Activated T-helper 2 cell treated with anti-CD3 and anti-CD28 coated beads, Interferon-gamma antibody, Interleukin-2, Interleukin-4, amounts not matched to agents 10 μg/mL and 5 μg/mL and 100 μg/mL, durations not matched to agents 14 hours and 24 hours and 36 hours (primary cell): ENCODE measurements around the gene GPR4. TPM values are rescaled to one million over a fixed set of nuclear protein-coding genes. Genes with fewer than 3 reads are reported as not detected.

Experiments used
- DNase-seq: peaks from one replicate; pipeline ENCODE4 v3.0.0; 2021; ENCODE audit warnings: low spot score
- H3K27ac Mint-ChIP-seq: one replicate; pipeline ENCODE4 v1.8.0; 2021; ENCODE audit warnings: mixed read lengths
- H3K27me3 Mint-ChIP-seq: one replicate; pipeline ENCODE4 v1.8.0; 2021; ENCODE audit warnings: low read depth, mixed read lengths
- H3K36me3 Mint-ChIP-seq: one replicate; pipeline ENCODE4 v1.8.0; 2021; ENCODE audit warnings: low read depth, mixed read lengths
- H3K4me1 Mint-ChIP-seq: one replicate; pipeline ENCODE4 v1.8.0; 2021; ENCODE audit warnings: low read depth, mixed read lengths
- H3K4me3 Mint-ChIP-seq: one replicate; pipeline ENCODE4 v1.8.0; 2021; ENCODE audit warnings: low read depth, mild to moderate bottlenecking, moderate library complexity, mixed read lengths
- H3K9me3 Mint-ChIP-seq: one replicate; pipeline ENCODE4 v1.8.0; 2021; ENCODE audit warnings: mixed read lengths
- intact Hi-C: fragments of 100-400 bp; cut with micrococcal nuclease; formaldehyde crosslinking; loops from one replicate; pipeline ENCODE4 v1.15.1; 2023
- total RNA-seq: library from RNA; stranded (reverse); gene quantifications from 2 replicates; pipeline ENCODE4 v1.2.3, GENCODE V29; 2022

The GPR4 gene
- total RNA-seq, 1 donor from 2014 or later: not detected

DNA sequence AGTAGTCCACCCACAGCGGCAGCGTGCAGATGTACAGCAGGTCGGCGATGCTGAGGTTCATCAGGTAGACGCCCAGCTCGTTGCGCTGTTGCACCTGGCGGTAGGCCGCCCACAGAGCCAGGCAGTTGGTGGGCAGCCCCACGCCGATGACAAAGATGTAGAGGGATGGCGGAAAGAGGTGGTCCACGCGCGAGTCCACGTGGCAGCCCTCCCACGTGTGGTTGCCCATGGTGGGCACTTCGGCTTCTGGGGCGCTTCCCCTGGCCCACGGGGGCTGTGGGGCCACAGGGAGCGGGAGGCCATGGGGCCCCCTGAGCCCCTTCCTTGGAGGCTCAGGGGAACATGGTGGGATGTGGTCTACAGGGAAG is 10.4 kb downstream of the GPR4 start:
- Mint-ChIP-seq H3K27ac (no peak overlapping the region), H3K27me3 (peaks cover 19% of the 10 kb centered on the region), H3K36me3 (no peaks in the 10 kb centered on the region), H3K9me3 (no peaks in the 10 kb centered on the region), H3K4me1 (peaks cover 14% of the 10 kb centered on the region), H3K4me3 (no peak overlapping the region)
- DNase-seq: no peak
- intact Hi-C loops: no loop called here

DNA sequence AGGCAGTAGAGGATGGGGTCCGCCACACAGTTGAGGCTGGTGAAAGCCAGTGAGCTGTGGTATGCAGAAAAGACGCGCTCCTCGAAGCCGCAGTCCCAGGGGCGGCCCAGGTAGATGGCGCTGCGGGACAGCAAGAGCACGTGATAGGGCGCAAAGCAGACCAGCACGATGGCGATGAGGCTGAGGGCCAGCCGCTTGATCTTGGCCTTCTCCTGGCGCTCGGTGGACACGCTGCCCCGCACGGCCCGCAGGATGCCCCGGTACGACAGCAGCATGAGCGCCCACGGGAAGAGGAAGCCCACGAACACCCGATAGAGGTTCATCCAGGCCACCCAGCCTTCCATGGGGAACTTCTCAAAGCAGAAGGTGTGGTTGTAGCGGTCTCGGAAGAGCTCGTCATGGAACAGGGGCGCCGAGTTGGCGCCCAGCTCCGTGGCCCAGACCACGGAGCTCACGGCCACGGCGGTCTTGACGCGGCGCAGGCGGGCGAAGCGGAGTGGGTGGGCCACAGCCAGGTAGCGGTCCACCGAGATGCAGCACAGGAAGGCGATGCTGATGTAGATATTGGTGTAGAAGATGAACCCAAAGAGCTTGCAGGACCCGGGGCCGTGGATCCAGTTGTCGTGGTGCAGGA is 10.9 kb downstream of the GPR4 start:
- DNase-seq: peak; percentile 21
- Mint-ChIP-seq H3K9me3 (no peaks in the 10 kb centered on the region), H3K27me3 (peaks cover 15% of the 10 kb centered on the region), H3K4me3 (no peak overlapping the region), H3K27ac (no peak overlapping the region), H3K36me3 (no peaks in the 10 kb centered on the region), H3K4me1 (peaks cover 14% of the 10 kb centered on the region)
- intact Hi-C loops: no loop called here

DNA sequence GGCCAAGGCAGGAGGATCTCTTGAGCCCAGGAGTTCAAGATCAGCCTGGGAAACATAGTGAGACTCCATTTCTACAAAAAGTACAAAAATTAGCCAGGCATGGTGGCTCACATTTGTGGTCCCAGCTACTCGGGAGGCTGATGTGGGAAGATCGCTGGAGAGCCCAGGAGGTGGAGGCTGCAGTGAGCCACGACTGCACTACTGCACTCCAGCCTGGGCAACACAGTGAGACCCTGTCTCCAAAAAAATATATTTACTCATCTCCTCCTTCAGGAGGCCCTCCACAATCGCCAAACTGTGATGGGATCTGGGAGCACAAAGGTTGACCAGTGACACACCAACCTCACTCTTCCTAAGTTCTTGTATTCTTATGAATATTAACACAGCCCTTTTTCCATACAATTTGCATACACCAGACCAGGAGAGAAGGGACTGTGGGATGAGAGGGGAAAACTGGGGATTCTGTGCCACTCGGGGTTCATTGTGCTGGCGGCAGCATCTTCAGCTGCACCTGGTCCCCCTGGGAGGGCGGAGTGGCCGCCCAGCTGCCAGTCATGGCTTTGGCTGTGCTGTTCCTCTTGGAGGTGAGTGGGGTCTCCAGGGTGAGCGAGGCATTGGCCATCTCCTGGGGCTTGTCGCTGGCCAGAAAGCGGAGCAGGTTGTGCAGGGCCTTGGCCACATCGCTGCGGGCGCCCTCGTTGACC is 11.6 kb downstream of the GPR4 start:
- no peak overlapping the region for H3K4me3 Mint-ChIP-seq
- no peak overlapping the region for H3K27ac Mint-ChIP-seq
- DNase-seq: no peak
- H3K9me3 Mint-ChIP-seq: no peaks in the 10 kb centered on the region
- H3K36me3 Mint-ChIP-seq: no peaks in the 10 kb centered on the region
- intact Hi-C loops: no loop called here
- H3K4me1 Mint-ChIP-seq: peaks cover 14% of the 10 kb centered on the region
- H3K27me3 Mint-ChIP-seq: peaks cover 15% of the 10 kb centered on the region

DNA sequence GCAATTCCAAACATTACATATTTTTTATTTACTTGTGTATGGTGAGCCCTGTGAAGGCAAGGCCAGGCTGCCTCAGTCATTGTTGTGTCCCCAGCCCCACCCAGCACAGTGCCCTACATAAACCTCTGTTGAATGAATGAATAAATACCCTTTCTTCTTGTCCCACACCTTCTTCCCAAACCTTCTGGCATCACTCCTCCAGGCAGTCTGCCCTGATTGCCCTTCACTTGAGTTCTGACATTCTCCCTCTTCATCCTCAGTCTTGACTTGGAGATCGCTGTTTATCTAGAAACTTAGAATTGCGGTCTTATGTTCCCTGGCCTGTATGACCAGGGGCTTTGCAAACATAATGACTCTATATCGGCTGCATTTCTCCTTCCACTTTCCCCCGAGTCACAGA is 12.2 kb downstream of the GPR4 start:
- Mint-ChIP-seq H3K36me3 (no peaks in the 10 kb centered on the region), H3K9me3 (no peaks in the 10 kb centered on the region), H3K4me3 (no peak overlapping the region), H3K27me3 (peaks cover 15% of the 10 kb centered on the region), H3K27ac (no peak overlapping the region), H3K4me1 (peaks cover 17% of the 10 kb centered on the region)
- DNase-seq: no peak
- intact Hi-C loops: loop anchor here (10.0 kb wide), 1 partner anchor 165 kb away; the partner anchor contains the start of gene ERCC1

DNA sequence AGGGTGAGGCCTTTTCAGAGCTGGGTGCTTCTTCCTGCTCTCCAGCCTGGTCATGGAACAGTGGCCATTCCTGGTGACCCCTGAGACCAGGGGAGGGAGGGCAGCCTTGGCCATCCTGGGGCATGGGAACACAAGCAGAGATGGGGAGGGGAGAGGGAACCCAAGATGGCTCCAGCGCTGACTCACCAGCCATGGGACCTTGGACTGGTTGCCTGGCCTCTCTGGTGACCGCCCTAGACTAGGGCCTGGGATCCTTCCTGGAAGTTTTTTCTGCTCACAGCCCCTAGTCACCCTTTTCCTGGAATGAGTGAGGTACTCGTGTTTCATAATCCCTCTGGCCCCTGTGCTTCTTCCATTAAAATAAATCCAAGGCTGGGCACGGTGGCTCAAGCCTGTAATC is 14.1 kb downstream of the GPR4 start:
- DNase-seq: no peak
- intact Hi-C loops: loop anchor here (10.0 kb wide), 1 partner anchor 163 kb away; the partner anchor contains the start of gene ERCC1
- H3K4me1 Mint-ChIP-seq: peaks cover 17% of the 10 kb centered on the region
- no peak overlapping the region for H3K27ac Mint-ChIP-seq
- no peaks in the 10 kb centered on the region for H3K9me3 Mint-ChIP-seq
- H3K27me3 Mint-ChIP-seq: peaks cover 13% of the 10 kb centered on the region
- peaks cover 8% of the 10 kb centered on the region for H3K36me3 Mint-ChIP-seq
- no peak overlapping the region for H3K4me3 Mint-ChIP-seq

DNA sequence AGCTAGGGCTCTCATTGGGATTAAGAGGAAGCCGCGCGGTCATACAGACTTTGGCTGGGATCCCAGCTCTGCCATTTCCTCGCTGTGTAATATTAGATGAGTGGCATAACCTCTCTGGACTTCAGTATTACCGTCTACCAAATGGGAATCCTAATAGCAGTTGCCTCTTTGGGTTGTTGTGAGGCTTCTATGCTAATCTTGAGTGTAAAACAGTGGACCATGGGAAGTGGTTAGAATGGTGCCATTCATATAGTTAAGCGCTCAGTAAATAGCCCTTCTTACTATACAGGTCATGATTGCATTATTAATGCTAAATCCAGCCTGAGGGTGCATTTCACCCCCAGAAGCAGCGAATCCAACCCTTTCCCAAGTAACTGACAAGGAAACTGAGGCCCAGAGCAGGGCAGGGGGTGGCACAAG is 16.8 kb downstream of the GPR4 start:
- peaks cover 18% of the 10 kb centered on the region for H3K36me3 Mint-ChIP-seq
- peak overlapping the region; percentile 97 for H3K27ac Mint-ChIP-seq
- H3K9me3 Mint-ChIP-seq: no peaks in the 10 kb centered on the region
- peaks cover 9% of the 10 kb centered on the region for H3K4me1 Mint-ChIP-seq
- H3K27me3 Mint-ChIP-seq: peaks cover 6% of the 10 kb centered on the region
- DNase-seq: no peak
- peak overlapping the region; percentile 89 for H3K4me3 Mint-ChIP-seq
- intact Hi-C loops: loop anchor here (10.0 kb wide), 1 partner anchor 160 kb away; the partner anchor contains the start of gene ERCC1

- peak; percentile 98 for DNase-seq
- Mint-ChIP-seq H3K27ac (peak within 1 kb of the TSS; percentile 97), H3K27me3 (peaks cover under 1% of the 10 kb centered on the region), H3K9me3 (no peaks in the 10 kb centered on the region), H3K36me3 (peaks cover 18% of the 10 kb centered on the region), H3K4me1 (peaks cover 9% of the 10 kb centered on the region), H3K4me3 (peak within 1 kb of the TSS; percentile 89)
- intact Hi-C loops: loop anchor here (1.0 to 10.0 kb wide), 5 partner anchors 30 to 160 kb away; partner anchors contain the start of genes ERCC1, QPCTL, SNRPD2 and VASP
These were observed 17.5 kb downstream of the GPR4 start, which contains the start of gene OPA3 for GRCh38 chr19:45584332-45585157. Gene OPA3 (minus strand): TSS chr19:45584802. CDS start chr19:45584764, 38 bp downstream.

- peak overlapping the region; percentile 58 for H3K4me3 Mint-ChIP-seq
- intact Hi-C loops: loop anchor here (5.0 to 10.0 kb wide), 3 partner anchors 74 to 157 kb away; partner anchors contain the start of genes ERCC1, QPCTL, SNRPD2 and VASP
- H3K27ac Mint-ChIP-seq: no peak overlapping the region
These were observed 20.4 kb downstream of the GPR4 start for GRCh38 chr19:45581576-45581975.

GRCh38 chr19:45578861-45579260 is 23.2 kb downstream of the GPR4 start:
- H3K9me3 Mint-ChIP-seq: no peaks in the 10 kb centered on the region
- H3K4me1 Mint-ChIP-seq: peaks cover 17% of the 10 kb centered on the region
- H3K27ac Mint-ChIP-seq: no peak overlapping the region
- H3K4me3 Mint-ChIP-seq: no peak overlapping the region
- intact Hi-C loops: no loop called here
- no peak for DNase-seq
- H3K27me3 Mint-ChIP-seq: no peaks in the 10 kb centered on the region
- peaks cover 13% of the 10 kb centered on the region for H3K36me3 Mint-ChIP-seq

More at GRCh38 chr19:45581576-45581975, 20.4 kb downstream of the GPR4 start:
- DNase-seq: no peak
- Mint-ChIP-seq H3K27me3 (no peaks in the 10 kb centered on the region), H3K9me3 (no peaks in the 10 kb centered on the region), H3K4me1 (peaks cover 20% of the 10 kb centered on the region), H3K36me3 (peaks cover 18% of the 10 kb centered on the region)

- peaks cover 11% of the 10 kb centered on the region for H3K4me1 Mint-ChIP-seq
These were observed 24.7 kb downstream of the GPR4 start for GRCh38 chr19:45577111-45577905.

DNA sequence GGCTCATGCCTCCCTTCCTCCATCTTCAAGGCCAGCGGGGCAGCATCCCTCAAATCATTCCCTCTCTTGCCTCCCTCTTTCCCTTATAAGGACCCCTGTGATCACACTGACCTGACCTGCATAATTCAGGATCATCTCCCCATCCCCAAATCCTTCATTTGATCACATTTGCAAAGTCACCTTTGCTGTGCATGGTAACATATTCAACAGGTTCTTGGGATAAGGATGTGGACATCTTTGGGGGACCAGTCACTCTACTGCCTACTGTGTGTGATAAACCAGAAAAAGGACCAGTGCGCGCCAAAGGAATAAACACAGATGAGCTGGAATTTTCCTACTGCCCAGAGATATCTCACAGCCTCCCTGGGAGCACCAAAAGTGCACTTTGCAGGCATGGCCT is 25.3 kb downstream of the GPR4 start:
- Mint-ChIP-seq H3K27ac (no peak overlapping the region), H3K9me3 (no peaks in the 10 kb centered on the region), H3K36me3 (peaks cover 4% of the 10 kb centered on the region), H3K27me3 (no peaks in the 10 kb centered on the region), H3K4me1 (peaks cover 11% of the 10 kb centered on the region), H3K4me3 (no peak overlapping the region)
- no peak for DNase-seq
- intact Hi-C loops: no loop called here

More at GRCh38 chr19:45577111-45577905, 24.7 kb downstream of the GPR4 start:
- no peak overlapping the region for H3K4me3 Mint-ChIP-seq
- peaks cover 5% of the 10 kb centered on the region for H3K36me3 Mint-ChIP-seq
- intact Hi-C loops: no loop called here
- DNase-seq: no peak
- H3K27ac Mint-ChIP-seq: no peak overlapping the region
- no peaks in the 10 kb centered on the region for H3K27me3 Mint-ChIP-seq
- no peaks in the 10 kb centered on the region for H3K9me3 Mint-ChIP-seq

- no peak for DNase-seq
- Mint-ChIP-seq H3K9me3 (no peaks in the 10 kb centered on the region), H3K27ac (no peak overlapping the region), H3K36me3 (no peaks in the 10 kb centered on the region), H3K4me3 (no peak overlapping the region), H3K4me1 (peaks cover 11% of the 10 kb centered on the region), H3K27me3 (no peaks in the 10 kb centered on the region)
- intact Hi-C loops: no loop called here
These were observed 26.8 kb downstream of the GPR4 start for GRCh38 chr19:45575216-45575615.
